Stimulated activated naive CD8-positive, alpha-beta T cell treated with anti-CD3 and anti-CD28 coated beads, Interleukin-15, Interleukin-2, amounts not matched to agents 100 ng/mL and 50 ng/mL, for 24 hours (primary cell): Measurements from ENCODE around the gene MPPED2.

Experiments used
- H3K27ac Mint-ChIP-seq: one replicate; pipeline ENCODE4 v1.8.0; 2021; ENCODE audit warnings: mild to moderate bottlenecking, mixed read lengths
- H3K27me3 Mint-ChIP-seq: one replicate; pipeline ENCODE4 v1.8.0; 2021; ENCODE audit warnings: mixed read lengths
- H3K36me3 Mint-ChIP-seq: one replicate; pipeline ENCODE4 v1.8.0; 2021; ENCODE audit warnings: low read depth, mixed read lengths
- H3K4me1 Mint-ChIP-seq: one replicate; pipeline ENCODE4 v1.8.0; 2021; ENCODE audit warnings: low read depth, mixed read lengths
- H3K4me3 Mint-ChIP-seq: one replicate; pipeline ENCODE4 v1.8.0; 2021; ENCODE audit warnings: mild to moderate bottlenecking, mixed read lengths
- H3K9me3 Mint-ChIP-seq: one replicate; pipeline ENCODE4 v1.8.0; 2021; ENCODE audit warnings: mixed read lengths

Gene MPPED2

GRCh38 chr11:30495437-30495836, 90.7 kb downstream of the MPPED2 start:
- no peaks in the 10 kb centered on the region for H3K36me3 Mint-ChIP-seq
- H3K4me1 Mint-ChIP-seq = no peaks in the 10 kb centered on the region
- no peak overlapping the region for H3K27ac Mint-ChIP-seq
- no peaks in the 10 kb centered on the region for H3K27me3 Mint-ChIP-seq
- no peaks in the 10 kb centered on the region for H3K9me3 Mint-ChIP-seq
- no peak overlapping the region for H3K4me3 Mint-ChIP-seq

DNA sequence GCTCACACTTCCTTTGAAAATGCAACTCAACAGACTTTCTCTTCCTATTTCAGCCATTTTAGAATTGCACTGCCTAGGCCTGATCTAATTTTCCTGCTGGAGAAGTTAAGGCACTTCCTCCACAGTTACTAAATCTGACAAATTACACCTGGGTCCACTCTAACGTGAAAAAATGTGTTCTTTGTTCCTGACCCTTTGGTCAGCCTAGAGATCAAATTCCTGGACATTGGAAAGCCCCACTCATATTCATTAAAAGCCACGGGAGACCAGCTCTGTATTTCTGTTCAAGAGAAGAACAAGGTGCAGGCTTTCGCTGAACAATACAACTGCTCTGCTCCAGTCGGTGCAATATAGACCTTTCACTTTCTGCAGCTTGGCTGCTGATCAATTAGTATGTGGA, 96.6 kb downstream of the MPPED2 start:
- Mint-ChIP-seq H3K4me1 (no peaks in the 10 kb centered on the region), H3K9me3 (no peaks in the 10 kb centered on the region), H3K36me3 (no peaks in the 10 kb centered on the region), H3K27me3 (no peaks in the 10 kb centered on the region), H3K27ac (no peak overlapping the region), H3K4me3 (no peak overlapping the region)

- H3K9me3 Mint-ChIP-seq = no peaks in the 10 kb centered on the region
- H3K4me1 Mint-ChIP-seq = no peaks in the 10 kb centered on the region
- no peaks in the 10 kb centered on the region for H3K36me3 Mint-ChIP-seq
- H3K27me3 Mint-ChIP-seq = no peaks in the 10 kb centered on the region
- H3K27ac Mint-ChIP-seq = no peak overlapping the region
- H3K4me3 Mint-ChIP-seq = no peak overlapping the region
Measured at GRCh38 chr11:30489076-30489475, 97.1 kb downstream of the MPPED2 start.

DNA sequence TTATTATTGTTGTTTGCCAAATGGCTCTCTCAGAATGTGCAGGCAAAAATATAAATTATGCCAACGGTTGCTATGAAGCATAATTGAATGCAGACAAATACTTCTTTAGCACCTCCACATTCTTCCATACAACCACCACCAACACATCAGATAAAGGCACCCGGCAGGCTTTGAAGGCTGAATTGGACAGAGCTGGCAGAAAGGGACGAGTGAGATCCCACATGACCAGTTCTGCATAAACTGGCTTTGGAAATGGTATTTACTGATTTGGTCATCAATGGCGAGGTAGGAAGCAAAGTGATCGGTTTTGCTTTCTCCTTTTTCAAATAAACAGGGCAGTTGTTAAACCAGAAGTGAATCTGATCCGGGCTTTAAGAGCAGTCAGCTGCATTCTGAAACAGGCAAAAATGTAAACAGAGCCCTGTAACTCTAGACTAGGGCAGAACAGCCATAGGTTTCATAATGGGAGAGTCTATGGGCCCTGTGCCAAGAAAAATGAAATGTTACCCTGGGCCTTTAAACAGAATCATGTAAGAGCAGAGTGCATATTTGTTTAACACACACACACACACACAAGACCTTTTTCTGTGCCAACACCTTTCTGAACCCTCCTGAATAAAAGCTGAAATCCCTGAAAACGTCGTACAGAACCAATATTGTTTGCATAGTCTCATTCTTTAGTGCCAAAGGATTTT, 97.7 kb downstream of the MPPED2 start:
- Mint-ChIP-seq H3K9me3 (no peaks in the 10 kb centered on the region), H3K36me3 (no peaks in the 10 kb centered on the region), H3K4me1 (no peaks in the 10 kb centered on the region), H3K4me3 (no peak overlapping the region), H3K27ac (no peak overlapping the region), H3K27me3 (no peaks in the 10 kb centered on the region)

GRCh38 chr11:30487200-30487898, 98.8 kb downstream of the MPPED2 start:
- Mint-ChIP-seq H3K27ac (no peak overlapping the region), H3K4me1 (no peaks in the 10 kb centered on the region), H3K27me3 (no peaks in the 10 kb centered on the region), H3K4me3 (no peak overlapping the region), H3K36me3 (no peaks in the 10 kb centered on the region), H3K9me3 (no peaks in the 10 kb centered on the region)

DNA sequence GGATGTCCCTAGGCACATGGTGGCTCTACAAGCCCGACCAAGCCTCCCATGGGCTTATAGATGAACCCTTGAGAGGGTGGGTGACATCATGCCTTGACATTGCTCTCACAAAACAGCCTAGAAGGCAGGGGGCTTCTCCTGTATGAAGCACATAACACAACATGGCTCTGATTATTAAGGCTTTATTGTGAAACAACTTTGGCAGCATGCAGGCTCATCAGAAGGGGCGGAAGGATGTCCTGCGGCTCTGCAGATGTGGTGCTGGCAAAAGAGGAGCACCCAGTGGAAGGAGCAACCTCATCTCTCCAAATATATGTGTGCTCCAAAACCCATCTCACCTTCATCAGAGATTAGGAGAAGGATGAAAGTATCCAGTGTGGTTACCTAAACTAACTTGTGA, 100.4 kb downstream of the MPPED2 start:
- Mint-ChIP-seq H3K9me3 (no peaks in the 10 kb centered on the region), H3K27ac (no peak overlapping the region), H3K4me1 (no peaks in the 10 kb centered on the region), H3K4me3 (no peak overlapping the region), H3K27me3 (no peaks in the 10 kb centered on the region), H3K36me3 (no peaks in the 10 kb centered on the region)

GRCh38 chr11:30485222-30485621, 100.9 kb downstream of the MPPED2 start:
- Mint-ChIP-seq H3K4me3 (no peak overlapping the region), H3K9me3 (no peaks in the 10 kb centered on the region), H3K27me3 (no peaks in the 10 kb centered on the region), H3K27ac (no peak overlapping the region), H3K4me1 (no peaks in the 10 kb centered on the region), H3K36me3 (no peaks in the 10 kb centered on the region)

GRCh38 chr11:30483056-30483455, 103.1 kb downstream of the MPPED2 start:
- H3K27ac Mint-ChIP-seq = no peak overlapping the region
- peaks cover 3% of the 10 kb centered on the region for H3K27me3 Mint-ChIP-seq
- no peaks in the 10 kb centered on the region for H3K4me1 Mint-ChIP-seq
- H3K9me3 Mint-ChIP-seq = no peaks in the 10 kb centered on the region
- no peak overlapping the region for H3K4me3 Mint-ChIP-seq
- H3K36me3 Mint-ChIP-seq = no peaks in the 10 kb centered on the region

DNA sequence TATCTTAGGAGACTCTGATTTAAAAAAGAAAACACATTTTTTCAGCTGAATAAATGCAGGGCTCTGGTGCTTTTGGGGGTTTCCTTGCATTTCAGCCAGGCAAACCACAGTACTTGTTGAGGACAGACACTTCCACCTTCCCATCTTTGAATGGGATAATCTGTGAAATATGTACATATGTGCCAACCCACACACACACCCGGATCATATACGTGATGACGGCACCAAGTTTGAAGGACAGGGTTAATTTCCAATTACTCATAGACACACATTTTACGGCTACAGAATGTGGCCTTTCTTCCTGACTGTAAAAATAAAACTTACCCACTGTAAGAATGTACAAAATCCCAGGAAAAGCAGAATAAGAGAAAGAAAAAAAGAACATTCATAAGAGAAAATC, 104.4 kb downstream of the MPPED2 start:
- H3K4me3 Mint-ChIP-seq = no peak overlapping the region
- peaks cover 6% of the 10 kb centered on the region for H3K27me3 Mint-ChIP-seq
- no peaks in the 10 kb centered on the region for H3K36me3 Mint-ChIP-seq
- no peaks in the 10 kb centered on the region for H3K9me3 Mint-ChIP-seq
- H3K4me1 Mint-ChIP-seq = no peaks in the 10 kb centered on the region
- H3K27ac Mint-ChIP-seq = no peak overlapping the region

GRCh38 chr11:30481330-30481729, 104.8 kb downstream of the MPPED2 start:
- Mint-ChIP-seq H3K27me3 (peaks cover 6% of the 10 kb centered on the region), H3K4me1 (no peaks in the 10 kb centered on the region), H3K4me3 (no peak overlapping the region), H3K36me3 (no peaks in the 10 kb centered on the region), H3K9me3 (no peaks in the 10 kb centered on the region), H3K27ac (no peak overlapping the region)

DNA sequence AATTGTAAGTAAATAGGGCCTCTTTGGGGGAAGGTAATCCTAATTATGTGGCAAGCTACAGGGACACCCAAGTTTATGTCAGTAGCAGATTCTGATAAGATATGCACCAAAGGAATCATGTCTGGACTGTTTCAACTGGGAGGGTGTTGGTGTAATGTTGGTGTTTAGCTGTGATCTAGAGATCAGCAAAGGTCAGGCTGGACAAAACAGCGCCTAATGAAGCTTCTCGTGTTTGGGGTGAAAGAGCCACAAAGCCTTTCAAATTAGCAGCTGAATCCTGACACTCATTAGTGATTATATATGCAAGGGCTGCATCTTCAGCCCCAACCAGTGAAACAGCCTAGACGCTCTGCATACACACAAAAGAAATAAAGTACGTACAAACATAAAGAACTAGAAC, 106.3 kb downstream of the MPPED2 start:
- no peak overlapping the region for H3K4me3 Mint-ChIP-seq
- peaks cover 6% of the 10 kb centered on the region for H3K27me3 Mint-ChIP-seq
- no peaks in the 10 kb centered on the region for H3K4me1 Mint-ChIP-seq
- H3K36me3 Mint-ChIP-seq = no peaks in the 10 kb centered on the region
- H3K27ac Mint-ChIP-seq = no peak overlapping the region
- no peaks in the 10 kb centered on the region for H3K9me3 Mint-ChIP-seq

DNA sequence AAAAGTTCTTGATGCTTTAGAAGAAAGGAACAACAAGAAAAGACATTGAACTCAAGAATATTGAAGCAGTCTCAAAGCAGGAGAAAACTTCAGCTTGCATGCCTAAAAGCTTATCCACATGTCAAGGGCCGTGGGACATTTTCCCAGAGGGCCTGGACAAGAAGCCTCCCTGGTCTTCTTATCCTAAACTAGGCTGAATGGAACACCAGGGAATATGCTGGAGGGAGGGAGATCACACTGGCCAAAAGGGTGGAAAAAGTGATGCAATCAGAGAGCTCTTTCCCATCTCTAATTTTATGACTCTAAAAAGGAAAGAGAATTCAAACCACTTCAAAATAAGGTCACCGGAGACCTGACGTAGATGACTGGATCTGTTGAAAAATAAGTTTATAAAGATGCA, 107.2 kb downstream of the MPPED2 start:
- Mint-ChIP-seq H3K36me3 (no peaks in the 10 kb centered on the region), H3K27ac (no peak overlapping the region), H3K27me3 (peaks cover 6% of the 10 kb centered on the region), H3K9me3 (no peaks in the 10 kb centered on the region), H3K4me1 (no peaks in the 10 kb centered on the region), H3K4me3 (no peak overlapping the region)

GRCh38 chr11:30477061-30477460, 109.1 kb downstream of the MPPED2 start:
- Mint-ChIP-seq H3K4me1 (no peaks in the 10 kb centered on the region), H3K27me3 (peaks cover 6% of the 10 kb centered on the region), H3K4me3 (no peak overlapping the region), H3K9me3 (no peaks in the 10 kb centered on the region), H3K36me3 (no peaks in the 10 kb centered on the region), H3K27ac (no peak overlapping the region)

DNA sequence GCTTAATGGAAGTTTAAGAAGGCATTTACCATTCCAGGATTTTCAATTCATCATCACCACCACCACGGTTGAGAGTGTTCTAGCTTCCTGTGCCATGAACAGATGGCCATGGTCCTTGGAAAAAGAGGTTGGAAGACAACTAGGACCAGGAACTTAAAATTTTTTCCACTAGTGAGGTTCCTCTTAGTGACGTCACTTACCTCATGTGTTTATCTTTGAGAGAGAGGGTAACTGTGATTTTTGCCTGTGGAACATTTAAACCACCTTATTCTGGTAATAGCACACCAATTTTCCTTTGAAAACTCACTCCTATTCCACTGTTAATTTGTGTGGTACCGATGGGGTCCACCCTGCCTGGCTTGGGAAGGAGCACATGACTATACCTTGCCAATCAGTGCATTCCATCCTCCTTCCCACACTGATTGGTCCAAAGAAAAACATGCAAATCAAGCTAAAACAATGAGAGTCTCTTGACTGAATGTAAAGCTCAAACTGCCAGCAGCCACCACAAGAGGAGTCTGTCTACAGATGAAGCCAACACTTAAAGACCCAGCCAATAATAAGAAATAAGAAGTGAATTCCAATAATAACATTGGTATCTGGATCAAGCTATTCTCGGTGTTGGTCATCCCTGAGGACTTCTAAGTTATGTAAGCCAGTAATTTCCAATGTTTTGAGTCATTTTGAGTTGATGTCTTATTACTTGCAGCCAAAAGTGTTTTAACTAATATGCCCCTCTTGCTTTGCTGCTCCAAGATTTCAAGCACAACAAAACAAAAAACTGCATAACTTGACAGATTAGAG, 111.8 kb downstream of the MPPED2 start:
- Mint-ChIP-seq H3K9me3 (no peaks in the 10 kb centered on the region), H3K27me3 (peaks cover 3% of the 10 kb centered on the region), H3K27ac (no peak overlapping the region), H3K4me3 (no peak overlapping the region), H3K36me3 (no peaks in the 10 kb centered on the region), H3K4me1 (no peaks in the 10 kb centered on the region)

DNA sequence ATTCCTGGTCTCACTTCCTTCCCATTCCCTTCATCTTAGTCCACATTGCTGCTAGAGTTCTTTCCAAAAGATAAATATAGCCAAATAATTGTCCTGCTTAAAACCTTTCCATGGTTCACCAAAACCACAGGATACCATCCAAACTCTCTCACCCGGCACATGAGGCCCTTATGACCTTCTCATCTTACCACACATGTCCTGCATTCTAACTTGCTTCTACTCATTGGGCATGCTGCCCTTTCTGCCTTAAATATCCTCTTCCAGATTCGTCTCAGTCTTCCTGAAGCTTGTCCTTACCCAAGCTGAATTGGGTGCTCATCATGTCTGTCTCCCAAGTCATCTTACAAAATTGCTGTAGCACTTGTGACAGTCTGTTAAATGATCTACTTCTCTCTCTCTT, 114.9 kb downstream of the MPPED2 start:
- H3K27me3 Mint-ChIP-seq = no peaks in the 10 kb centered on the region
- H3K27ac Mint-ChIP-seq = no peak overlapping the region
- no peaks in the 10 kb centered on the region for H3K9me3 Mint-ChIP-seq
- no peaks in the 10 kb centered on the region for H3K4me1 Mint-ChIP-seq
- H3K36me3 Mint-ChIP-seq = no peaks in the 10 kb centered on the region
- H3K4me3 Mint-ChIP-seq = no peak overlapping the region
